Mucosa of stomach (tissue), 1 donor: ENCODE measurements around the gene SH3PXD2A.

ENCODE experiments used
- H3K27me3 ChIP-seq: one replicate; pipeline ENCODE4 v1.7.0; 2013; ENCODE audit warnings: mild to moderate bottlenecking, low read length; ENCODE audit not compliant: control insufficient read depth, insufficient read depth
- H3K36me3 ChIP-seq: one replicate; pipeline ENCODE4 v1.7.0; 2013; ENCODE audit warnings: low read length; ENCODE audit not compliant: control insufficient read depth, insufficient read depth
- H3K4me1 ChIP-seq: one replicate; pipeline ENCODE4 v1.7.0; 2013; ENCODE audit warnings: mild to moderate bottlenecking, low read length; ENCODE audit not compliant: control insufficient read depth, insufficient read depth
- H3K4me3 ChIP-seq: one replicate; pipeline ENCODE4 v1.7.0; 2013; ENCODE audit warnings: low read length
- H3K9ac ChIP-seq: one replicate; pipeline ENCODE4 v1.7.0; 2013; ENCODE audit warnings: mild to moderate bottlenecking, low read length, moderate library complexity
- H3K9me3 ChIP-seq: one replicate; pipeline ENCODE4 v1.7.0; 2013; ENCODE audit warnings: mild to moderate bottlenecking, low read length, moderate library complexity; ENCODE audit not compliant: control insufficient read depth
- donor health status: Pancreatic carcinoma.

Gene SH3PXD2A

GRCh38 chr10:103836273-103836672 lies 19.1 kb downstream of the SH3PXD2A start:
- no peaks in the 10 kb centered on the region for H3K27me3 ChIP-seq
- no peaks in the 10 kb centered on the region for H3K36me3 ChIP-seq
- H3K9me3 ChIP-seq = no peaks in the 10 kb centered on the region
- H3K9ac ChIP-seq = no peak overlapping the region
- peaks cover 68% of the 10 kb centered on the region for H3K4me1 ChIP-seq
- H3K4me3 ChIP-seq = no peak overlapping the region

GRCh38 chr10:103835096-103836050 lies 20.0 kb downstream of the SH3PXD2A start:
- Histone ChIP-seq H3K9me3 (no peaks in the 10 kb centered on the region), H3K4me3 (no peak overlapping the region), H3K27me3 (no peaks in the 10 kb centered on the region), H3K36me3 (no peaks in the 10 kb centered on the region), H3K9ac (no peak overlapping the region), H3K4me1 (peaks cover 64% of the 10 kb centered on the region)

GRCh38 chr10:103834436-103835095 lies 20.8 kb downstream of the SH3PXD2A start:
- Histone ChIP-seq H3K9ac (peak overlapping the region; percentile 38), H3K4me1 (peaks cover 64% of the 10 kb centered on the region)

GRCh38 chr10:103833731-103834365 lies 21.5 kb downstream of the SH3PXD2A start:
- Histone ChIP-seq H3K36me3 (no peaks in the 10 kb centered on the region), H3K4me3 (no peak overlapping the region), H3K4me1 (peaks cover 64% of the 10 kb centered on the region), H3K27me3 (no peaks in the 10 kb centered on the region), H3K9ac (peak overlapping the region; percentile 38), H3K9me3 (no peaks in the 10 kb centered on the region)

More at GRCh38 chr10:103834436-103835095, 20.8 kb downstream of the SH3PXD2A start:
- no peaks in the 10 kb centered on the region for H3K27me3 ChIP-seq
- no peaks in the 10 kb centered on the region for H3K36me3 ChIP-seq
- no peaks in the 10 kb centered on the region for H3K9me3 ChIP-seq
- no peak overlapping the region for H3K4me3 ChIP-seq

- Histone ChIP-seq H3K9ac (no peak overlapping the region), H3K36me3 (no peaks in the 10 kb centered on the region), H3K9me3 (no peaks in the 10 kb centered on the region), H3K27me3 (no peaks in the 10 kb centered on the region), H3K4me1 (peaks cover 71% of the 10 kb centered on the region), H3K4me3 (no peak overlapping the region)
Measured at GRCh38 chr10:103832806-103833205, 22.6 kb downstream of the SH3PXD2A start.

- no peak overlapping the region for H3K9ac ChIP-seq
- no peak overlapping the region for H3K4me3 ChIP-seq
- no peaks in the 10 kb centered on the region for H3K9me3 ChIP-seq
- no peaks in the 10 kb centered on the region for H3K36me3 ChIP-seq
- H3K27me3 ChIP-seq = no peaks in the 10 kb centered on the region
- peaks cover 48% of the 10 kb centered on the region for H3K4me1 ChIP-seq
Measured at GRCh38 chr10:103829838-103830465, 25.4 kb downstream of the SH3PXD2A start.

GRCh38 chr10:103829278-103829677 lies 26.1 kb downstream of the SH3PXD2A start:
- no peaks in the 10 kb centered on the region for H3K9me3 ChIP-seq
- no peaks in the 10 kb centered on the region for H3K27me3 ChIP-seq
- no peaks in the 10 kb centered on the region for H3K36me3 ChIP-seq
- peaks cover 45% of the 10 kb centered on the region for H3K4me1 ChIP-seq
- H3K4me3 ChIP-seq = no peak overlapping the region
- no peak overlapping the region for H3K9ac ChIP-seq

- Histone ChIP-seq H3K4me1 (peaks cover 45% of the 10 kb centered on the region), H3K4me3 (no peak overlapping the region), H3K9me3 (no peaks in the 10 kb centered on the region), H3K36me3 (no peaks in the 10 kb centered on the region), H3K27me3 (no peaks in the 10 kb centered on the region), H3K9ac (no peak overlapping the region)
Measured at GRCh38 chr10:103828587-103829197, 26.7 kb downstream of the SH3PXD2A start.

GRCh38 chr10:103828107-103828506 lies 27.3 kb downstream of the SH3PXD2A start:
- Histone ChIP-seq H3K27me3 (no peaks in the 10 kb centered on the region), H3K9me3 (no peaks in the 10 kb centered on the region), H3K4me3 (no peak overlapping the region), H3K9ac (no peak overlapping the region), H3K4me1 (peaks cover 48% of the 10 kb centered on the region), H3K36me3 (no peaks in the 10 kb centered on the region)

- H3K27me3 ChIP-seq = no peaks in the 10 kb centered on the region
- H3K36me3 ChIP-seq = no peaks in the 10 kb centered on the region
- H3K9ac ChIP-seq = no peak overlapping the region
- no peak overlapping the region for H3K4me3 ChIP-seq
- no peaks in the 10 kb centered on the region for H3K9me3 ChIP-seq
- H3K4me1 ChIP-seq = peaks cover 53% of the 10 kb centered on the region
Measured at GRCh38 chr10:103826885-103827284, 28.5 kb downstream of the SH3PXD2A start.

- peaks cover 48% of the 10 kb centered on the region for H3K4me1 ChIP-seq
- no peaks in the 10 kb centered on the region for H3K36me3 ChIP-seq
- H3K27me3 ChIP-seq = no peaks in the 10 kb centered on the region
- H3K9me3 ChIP-seq = no peaks in the 10 kb centered on the region
- no peak overlapping the region for H3K9ac ChIP-seq
- no peak overlapping the region for H3K4me3 ChIP-seq
Measured at GRCh38 chr10:103824281-103824680, 31.1 kb downstream of the SH3PXD2A start.
